ENCODE data around the gene ZNF280C.

- TF ChIP-seq POLR2A (IDR thresholded peaks at IDR 0.05) = no peak
- TF ChIP-seq CTCF (IDR thresholded peaks at IDR 0.05) = no peak
These were observed 5.7 kb downstream of the ZNF280C start for GRCh38 chrX:130263016-130263415.

Data from uterus (tissue), 2 donors.